Endothelial cell of umbilical vein (primary cell): Measurements from ENCODE around the gene DIAPH3. TPM values are rescaled to one million over a fixed set of nuclear protein-coding genes. Genes with fewer than 3 reads are reported as not detected.

Experiments
- BruUV-seq: library from RNA; stranded (reverse); fragments of 400-500 nt; replicated peaks from 2 replicates; lab custom pipeline; 2021; lab: Mats Ljungman, UMichigan
- CTCF ChIA-PET: fragments of 300-600, 350-600 bp; sonication (Branson Sonifier 250); formaldehyde crosslinking; loops from one replicate; lab custom pipeline; 2021; ENCODE audit warnings: antibody characterized with exemption, inconsistent platforms; lab: Charles Lee
- POLR2A ChIA-PET: fragments of 300-600, 350-600 bp; sonication (Branson Sonifier 250); formaldehyde crosslinking; loops from one replicate; lab custom pipeline; 2021; ENCODE audit warnings: antibody characterized with exemption, inconsistent platforms; lab: Charles Lee
- DNase-seq: peaks from one replicate; pipeline ENCODE4 v3.0.0-alpha.2; 2011; ENCODE audit warnings: low read depth, low spot score
- FAIRE-seq: peaks from 2 replicates; lab custom pipeline; 2011; peaks lifted over from hg19 to GRCh38; lab: Jason Lieb, UNC
- H2AFZ ChIP-seq: 2 replicates; pipeline ENCODE4 v1.6.0; 2012; ENCODE audit warnings: low read depth, low read length, control low read depth, inconsistent platforms
- H3K27ac ChIP-seq: 2 replicates; pipeline ENCODE4 v1.5.1; 2011; ENCODE audit warnings: low read depth, mild to moderate bottlenecking, control low read depth, low read length, moderate library complexity; ENCODE audit not compliant: insufficient read depth
- H3K27me3 ChIP-seq, 2 experiments: 2 replicates each; pipeline versions ENCODE4 v1.6.0 to v1.6.1; 2011; ENCODE audit warnings: low read length in 2 of 2, mixed read lengths in 1 of 2; ENCODE audit not compliant: control insufficient read depth in 2 of 2, insufficient read depth in 2 of 2
- H3K36me3 ChIP-seq, 2 experiments: 2 replicates in 1 of 2; 3 replicates in 1 of 2; pipeline ENCODE4 v1.5.1; 2011; ENCODE audit warnings: low read length in 2 of 2, mild to moderate bottlenecking in 1 of 2, moderate library complexity in 1 of 2; ENCODE audit not compliant: control insufficient read depth in 2 of 2, insufficient read depth in 2 of 2; ENCODE audit errors: extremely low read depth in 1 of 2
- H3K4me1 ChIP-seq: 3 replicates; pipeline ENCODE4 v1.5.1; 2011; ENCODE audit warnings: mild to moderate bottlenecking, low read length; ENCODE audit not compliant: control insufficient read depth, insufficient read depth; ENCODE audit errors: extremely low read depth
- H3K4me2 ChIP-seq: 2 replicates; pipeline ENCODE4 v1.6.1; 2011; ENCODE audit warnings: low read length, control low read depth, mixed read lengths; ENCODE audit not compliant: insufficient read depth
- H3K4me3 ChIP-seq, 3 experiments: fragments of 200-600 bp in 1 of 3; sonication (generic), shearing (Covaris generic) in 1 of 3; replicated peaks in 1 of 3; 2 replicates each; pipeline ENCODE4 v1.5.1; 2011 to 2016; ENCODE audit warnings: control low read depth in 3 of 3, low read length in 3 of 3, mild to moderate bottlenecking in 2 of 3, inconsistent platforms in 1 of 3, low read depth in 1 of 3, moderate library complexity in 1 of 3; ENCODE audit not compliant: insufficient read depth in 1 of 3
- H3K79me2 ChIP-seq: 2 replicates; pipeline ENCODE4 v1.6.0; 2012; ENCODE audit warnings: low read length, inconsistent platforms; ENCODE audit not compliant: control insufficient read depth, insufficient read depth
- H3K9ac ChIP-seq: replicated peaks from 2 replicates; pipeline ENCODE3; 2011; ENCODE audit warnings: low read length, control low read depth; ENCODE audit not compliant: insufficient read depth; ENCODE audit errors: extremely low read depth
- H3K9me1 ChIP-seq: replicated peaks from 3 replicates; pipeline ENCODE4 v1.6.0; 2011; ENCODE audit warnings: mild to moderate bottlenecking, low read length; ENCODE audit not compliant: control insufficient read depth, insufficient read depth; ENCODE audit errors: extremely low read depth
- H3K9me3 ChIP-seq: replicated peaks from 2 replicates; pipeline ENCODE4 v1.5.1; 2012; ENCODE audit warnings: low read length, inconsistent platforms; ENCODE audit not compliant: control insufficient read depth, insufficient read depth
- H4K20me1 ChIP-seq: replicated peaks from 2 replicates; pipeline ENCODE3; 2011; ENCODE audit warnings: mild to moderate bottlenecking, low read length; ENCODE audit not compliant: control insufficient read depth, insufficient read depth; ENCODE audit errors: extremely low read depth
- EZH2 ChIP-seq: IDR thresholded peaks from 2 replicates; pipeline ENCODE4 v1.6.1; 2012; ENCODE audit warnings: borderline replicate concordance, low read depth, mild to moderate bottlenecking, moderate library complexity, low read length, inconsistent platforms; ENCODE audit not compliant: severe bottlenecking
- FOS ChIP-seq: IDR thresholded peaks from 2 replicates; pipeline ENCODE4 v1.6.1; 2011; ENCODE audit warnings: mild to moderate bottlenecking, low read length, moderate library complexity, borderline replicate concordance; ENCODE audit not compliant: insufficient read depth
- GATA2 ChIP-seq: IDR thresholded peaks from 2 replicates; pipeline ENCODE4 v1.7.0; 2011; ENCODE audit warnings: low read depth, mild to moderate bottlenecking, moderate library complexity, mixed read lengths, low read length; ENCODE audit not compliant: insufficient read length, insufficient read depth
- MAX ChIP-seq: IDR thresholded peaks from 2 replicates; pipeline ENCODE4 v1.6.1; 2011; ENCODE audit not compliant: insufficient read depth, insufficient read length
- MYC ChIP-seq: IDR thresholded peaks from one replicate; pipeline ENCODE4 v1.6.1; 2011; ENCODE audit warnings: mild to moderate bottlenecking, low read depth, low read length
- POLR2A ChIP-seq: IDR thresholded peaks from 2 replicates; pipeline ENCODE4 v1.6.1; 2012; ENCODE audit warnings: low read depth, mild to moderate bottlenecking, control low read depth, low read length
- POLR2AphosphoS5 ChIP-seq: IDR thresholded peaks from 2 replicates; pipeline ENCODE4 v1.6.1; 2012; ENCODE audit warnings: low read depth, mild to moderate bottlenecking, control low read depth, low read length, moderate library complexity; ENCODE audit not compliant: insufficient read depth
- dilution Hi-C: fragments of 300-500 bp; cut with MboI; formaldehyde crosslinking; loops from one replicate; pipeline ENCODE4 v1.15.0; 2019; ENCODE audit warnings: low sequenced_read_pairs; ENCODE audit not compliant: extremely low pct_ligation_motif_present
- intact Hi-C: fragments of 100-400 bp; cut with micrococcal nuclease; formaldehyde crosslinking; loops from one replicate; pipeline ENCODE4 v1.10.0; 2022
- polyA plus RNA-seq, 4 experiments: library from polyadenylated mRNA; depleted of rRNA in 3 of 4; stranded (reverse) in 3 of 4; unstranded in 1 of 4; fragments of >200 nt; gene quantifications; 2 replicates each; pipeline versions ENCODE4 v1.2.1 to v1.2.3, GENCODE V29; 2011 to 2012; ENCODE audit warnings: missing spikeins in 1 of 4
- total RNA-seq: library from RNA; stranded (reverse); gene quantifications from 2 replicates; pipeline ENCODE4 v1.2.3, GENCODE V29; 2021
- TF ChIP-seq, protein P1 (sequence below), 2 donors: IDR thresholded peaks; 1 replicate in 1 of 2; 2 replicates in 1 of 2; pipeline ENCODE4 v1.5.1; 2011; ENCODE audit warnings: low read length in 2 of 2, mild to moderate bottlenecking in 2 of 2, moderate library complexity in 2 of 2, control low read depth in 1 of 2, inconsistent platforms in 1 of 2, low read depth in 1 of 2; ENCODE audit not compliant: insufficient read depth in 1 of 2; ENCODE audit errors: extremely low read depth in 1 of 2

DIAPH3 gene
- total and polyA plus RNA-seq, 2 donors (not counting 3 experiments of a cell fraction or from before 2014, with no cell fraction given), result 9.9 to 44.0 TPM

DNA sequence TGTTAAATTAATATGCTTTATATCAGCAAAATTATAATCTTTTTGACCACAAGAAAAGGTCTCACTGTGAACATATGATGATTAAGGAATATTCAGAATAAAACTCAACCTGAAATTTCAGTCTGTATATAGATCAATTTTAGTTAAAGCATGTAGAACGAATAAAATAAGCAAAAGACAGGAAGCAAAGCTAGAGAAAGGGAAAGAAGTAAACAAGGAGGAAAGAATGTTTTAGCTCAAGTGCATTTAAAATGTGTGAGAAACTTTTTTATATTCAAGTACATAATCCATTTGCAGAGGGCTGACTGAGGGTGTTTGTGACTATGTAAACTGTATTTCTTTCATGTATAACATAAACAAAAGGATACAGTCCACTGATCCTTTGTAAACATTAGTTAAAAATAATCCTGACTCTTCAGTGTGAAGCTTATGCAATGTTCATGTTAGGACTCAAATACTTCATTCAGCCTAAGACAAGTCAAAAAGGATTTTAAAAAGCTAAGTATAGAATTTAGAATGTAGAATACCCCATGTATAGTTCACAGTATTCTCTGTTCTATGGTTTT, 472.1 kb downstream of the DIAPH3 start:
- H3K27me3 ChIP-seq, result no peaks in the 10 kb centered on the region
- dilution Hi-C loops (no loop called here), intact Hi-C loops (no loop called here)
- FAIRE-seq (no peak), DNase-seq (peak; percentile 7)
- no peaks in the 10 kb centered on the region for H3K79me2 ChIP-seq
- H3K9me3 ChIP-seq, result no peaks in the 10 kb centered on the region
- H3K9me1 ChIP-seq, result no peaks in the 10 kb centered on the region
- TF ChIP-seq MYC, result no peak
- TF ChIP-seq FOS, result no peak
- no peak for TF ChIP-seq GATA2
- TF ChIP-seq MAX, result no peak
- no TSS peak for BruUV-seq
- ChIA-PET CTCF (interaction anchor here (1.0 to 2.7 kb wide), 6 partner anchors 11 to 740 kb away, joined by 3 to 13 read pairs (median 6); no protein-coding TSS in a partner anchor), POLR2A (no interaction called here)
- no peak overlapping the region for H3K27ac ChIP-seq
- H3K4me2 ChIP-seq, result no peak overlapping the region
- H3K36me3 ChIP-seq, result no peaks in the 10 kb centered on the region
- H3K4me1 ChIP-seq, result no peaks in the 10 kb centered on the region
- H3K9ac ChIP-seq, result no peak overlapping the region
- no peak overlapping the region for H3K4me3 ChIP-seq
- no peak overlapping the region for H2AFZ ChIP-seq
- H4K20me1 ChIP-seq, result no peaks in the 10 kb centered on the region

GRCh38 chr13:59690857-59691500, 472.7 kb downstream of the DIAPH3 start:
- H3K4me1 ChIP-seq, result no peaks in the 10 kb centered on the region
- intact Hi-C loops, result no loop called here
- dilution Hi-C loops, result no loop called here
- H4K20me1 ChIP-seq, result no peaks in the 10 kb centered on the region
- no peak for DNase-seq
- H3K79me2 ChIP-seq, result no peaks in the 10 kb centered on the region
- ChIA-PET CTCF (interaction anchor here (1.0 to 2.7 kb wide), 5 partner anchors 10 to 645 kb away, joined by 3 to 13 read pairs (median 9); no protein-coding TSS in a partner anchor), POLR2A (no interaction called here)
- no peak overlapping the region for H3K9ac ChIP-seq
- H3K4me2 ChIP-seq, result no peak overlapping the region
- H3K4me3 ChIP-seq, result no peak overlapping the region
- no peaks in the 10 kb centered on the region for H3K36me3 ChIP-seq
- no peaks in the 10 kb centered on the region for H3K27me3 ChIP-seq
- TF ChIP-seq GATA2 (no peak), EZH2 (no peak), MYC (no peak), POLR2A (no peak), POLR2AphosphoS5 (no peak), FOS (no peak)
- TF ChIP-seq, protein P1, sequence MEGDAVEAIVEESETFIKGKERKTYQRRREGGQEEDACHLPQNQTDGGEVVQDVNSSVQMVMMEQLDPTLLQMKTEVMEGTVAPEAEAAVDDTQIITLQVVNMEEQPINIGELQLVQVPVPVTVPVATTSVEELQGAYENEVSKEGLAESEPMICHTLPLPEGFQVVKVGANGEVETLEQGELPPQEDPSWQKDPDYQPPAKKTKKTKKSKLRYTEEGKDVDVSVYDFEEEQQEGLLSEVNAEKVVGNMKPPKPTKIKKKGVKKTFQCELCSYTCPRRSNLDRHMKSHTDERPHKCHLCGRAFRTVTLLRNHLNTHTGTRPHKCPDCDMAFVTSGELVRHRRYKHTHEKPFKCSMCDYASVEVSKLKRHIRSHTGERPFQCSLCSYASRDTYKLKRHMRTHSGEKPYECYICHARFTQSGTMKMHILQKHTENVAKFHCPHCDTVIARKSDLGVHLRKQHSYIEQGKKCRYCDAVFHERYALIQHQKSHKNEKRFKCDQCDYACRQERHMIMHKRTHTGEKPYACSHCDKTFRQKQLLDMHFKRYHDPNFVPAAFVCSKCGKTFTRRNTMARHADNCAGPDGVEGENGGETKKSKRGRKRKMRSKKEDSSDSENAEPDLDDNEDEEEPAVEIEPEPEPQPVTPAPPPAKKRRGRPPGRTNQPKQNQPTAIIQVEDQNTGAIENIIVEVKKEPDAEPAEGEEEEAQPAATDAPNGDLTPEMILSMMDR (IDR thresholded peaks at IDR 0.05; ENCODE audit: extremely low read depth in 1 of 2, insufficient read depth in 1 of 2, low read depth in 1 of 2, low read length in 2 of 2), result no peak
- no peaks in the 10 kb centered on the region for H3K9me1 ChIP-seq
- FAIRE-seq, result no peak
- no peak overlapping the region for H3K27ac ChIP-seq
- no peaks in the 10 kb centered on the region for H3K9me3 ChIP-seq
- BruUV-seq, result no TSS peak
- H2AFZ ChIP-seq, result no peak overlapping the region
